ENCODE data around the gene IFT20.

IFT20 gene

GRCh38 chr17:28317099-28317965 is 17.9 kb downstream of the IFT20 start:
- ATAC-seq, result no peak
- no peak for TF ChIP-seq ZFP30 (CRISPR knock-in tag; IDR thresholded peaks at IDR 0.05)
- TF ChIP-seq TSHZ2 (CRISPR knock-in tag; IDR thresholded peaks at IDR 0.05), result no peak
- no peak for TF ChIP-seq CSDC2 (CRISPR knock-in tag; IDR thresholded peaks at IDR 0.05)
- no peak for TF ChIP-seq ZNF8 (CRISPR knock-in tag; IDR thresholded peaks at IDR 0.05)
- no peak for TF ChIP-seq CREB5 (CRISPR knock-in tag; IDR thresholded peaks at IDR 0.05; ENCODE audit: low read depth)
- TF ChIP-seq PATZ1 (CRISPR knock-in tag; IDR thresholded peaks at IDR 0.05; ENCODE audit: borderline replicate concordance), result no peak
- TF ChIP-seq RARB (CRISPR knock-in tag; IDR thresholded peaks at IDR 0.05), result no peak
- no peak for TF ChIP-seq ESRRG (CRISPR knock-in tag; IDR thresholded peaks at IDR 0.05)
- TF ChIP-seq SNAI2 (CRISPR knock-in tag; IDR thresholded peaks at IDR 0.05), result no peak
- TF ChIP-seq POU6F1 (CRISPR knock-in tag; IDR thresholded peaks at IDR 0.05; ENCODE audit: borderline replicate concordance, low read depth), result no peak
- no peak for TF ChIP-seq TOX (CRISPR knock-in tag; IDR thresholded peaks at IDR 0.05; ENCODE audit: borderline replicate concordance)
- TF ChIP-seq OSR1 (CRISPR knock-in tag; IDR thresholded peaks at IDR 0.05), result no peak
- TF ChIP-seq ZNF565 (CRISPR knock-in tag; conservative IDR thresholded peaks at IDR 0.05; ENCODE audit: low read depth), result no peak
- no peak for TF ChIP-seq ZFP3 (CRISPR knock-in tag; IDR thresholded peaks at IDR 0.05)
- TF ChIP-seq PPARA (CRISPR knock-in tag; IDR thresholded peaks at IDR 0.05; ENCODE audit: borderline replicate concordance), result no peak
- no peak for TF ChIP-seq BACH2 (CRISPR knock-in tag; IDR thresholded peaks at IDR 0.05; ENCODE audit: borderline replicate concordance)
- no peak for TF ChIP-seq CSRNP3 (CRISPR knock-in tag; IDR thresholded peaks at IDR 0.05)
- no peak for TF ChIP-seq GLIS3 (CRISPR knock-in tag; IDR thresholded peaks at IDR 0.05)
- TF ChIP-seq ARNTL (CRISPR knock-in tag; IDR thresholded peaks at IDR 0.05; ENCODE audit: borderline replicate concordance, low read depth), result no peak
- TF ChIP-seq ZC3H10 (CRISPR knock-in tag; IDR thresholded peaks at IDR 0.05), result no peak

- no peak for ATAC-seq
- TF ChIP-seq CSDC2 (CRISPR knock-in tag; IDR thresholded peaks at IDR 0.05) (no peak), OSR1 (CRISPR knock-in tag; IDR thresholded peaks at IDR 0.05) (no peak), ISL1 (CRISPR knock-in tag; IDR thresholded peaks at IDR 0.05) (no peak), ARNTL (CRISPR knock-in tag; IDR thresholded peaks at IDR 0.05; ENCODE audit: borderline replicate concordance, low read depth) (no peak)
Measured at GRCh38 chr17:28315846-28316705, 19.2 kb downstream of the IFT20 start.

Measured in SK-N-SH treated with all-trans-retinoic acid at 6 μM for 48 hours (cell line).